ENCODE measurements around the gene EREG.
"Not testable (repeated sequence)": the region's sequence is repeated elsewhere in the genome, so short reads cannot be mapped to it uniquely, and the experiment has no call there.

The EREG gene, protein sequence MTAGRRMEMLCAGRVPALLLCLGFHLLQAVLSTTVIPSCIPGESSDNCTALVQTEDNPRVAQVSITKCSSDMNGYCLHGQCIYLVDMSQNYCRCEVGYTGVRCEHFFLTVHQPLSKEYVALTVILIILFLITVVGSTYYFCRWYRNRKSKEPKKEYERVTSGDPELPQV

DNA sequence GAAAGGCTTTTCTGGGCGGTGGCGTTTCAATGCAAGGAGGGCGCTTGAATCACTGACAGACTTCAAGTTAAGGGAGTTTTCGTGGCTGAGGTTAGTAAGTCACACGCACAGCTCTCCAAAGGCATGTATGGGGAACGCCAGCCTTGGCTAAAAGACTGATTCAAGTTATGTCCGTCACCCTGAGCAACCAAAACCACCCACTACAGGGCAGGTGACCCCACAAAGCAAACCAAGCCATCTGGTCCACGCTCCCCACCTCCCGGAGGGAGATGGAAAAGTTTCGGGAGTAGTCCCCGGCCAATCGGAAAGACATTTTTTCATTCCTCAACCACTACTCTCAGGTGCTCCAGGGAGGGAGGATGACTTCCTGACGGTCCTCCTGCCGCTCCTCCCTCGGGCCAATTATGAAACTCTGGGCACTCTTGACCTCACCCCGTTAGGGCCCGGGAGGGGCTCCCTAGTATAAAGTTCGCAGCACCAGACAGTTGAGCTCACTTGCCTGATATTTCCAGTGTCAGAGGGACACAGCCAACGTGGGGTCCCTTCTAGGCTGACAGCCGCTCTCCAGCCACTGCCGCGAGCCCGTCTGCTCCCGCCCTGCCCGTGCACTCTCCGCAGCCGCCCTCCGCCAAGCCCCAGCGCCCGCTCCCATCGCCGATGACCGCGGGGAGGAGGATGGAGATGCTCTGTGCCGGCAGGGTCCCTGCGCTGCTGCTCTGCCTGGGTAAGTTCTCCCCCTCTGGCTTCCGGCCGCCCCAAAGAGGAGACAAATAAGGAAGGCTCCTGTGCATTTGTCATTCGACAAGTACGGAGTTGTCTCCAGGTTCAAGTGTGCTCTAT is at the start of gene EREG:
Gene EREG (plus strand): TSS at position 494 of the 840 bp plus-strand sequence. CDS start 164 bp downstream, at position 658.
- DNase-seq (ENCODE audit: low spot score), result no peak

DNA sequence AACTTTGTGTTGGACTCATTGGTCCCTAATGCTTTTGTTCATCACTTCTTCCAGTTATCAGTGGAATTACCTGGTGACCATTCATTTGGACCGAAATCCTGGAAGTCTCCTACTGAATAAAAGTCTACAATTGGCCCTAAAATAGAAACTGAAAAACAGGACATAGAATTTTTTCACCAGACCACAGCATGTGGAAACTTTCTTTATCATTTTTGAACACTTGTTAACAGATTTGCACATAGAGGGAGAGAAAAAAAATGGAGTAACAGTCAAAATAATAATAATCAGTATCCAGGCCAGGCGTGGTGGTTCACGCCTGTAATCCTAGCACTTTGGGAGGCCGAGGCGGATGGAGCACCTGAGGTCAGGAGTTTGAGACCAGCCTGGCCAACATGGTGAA is 49.6 kb upstream of the EREG start:
- no peak for DNase-seq (ENCODE audit: low spot score)

DNA sequence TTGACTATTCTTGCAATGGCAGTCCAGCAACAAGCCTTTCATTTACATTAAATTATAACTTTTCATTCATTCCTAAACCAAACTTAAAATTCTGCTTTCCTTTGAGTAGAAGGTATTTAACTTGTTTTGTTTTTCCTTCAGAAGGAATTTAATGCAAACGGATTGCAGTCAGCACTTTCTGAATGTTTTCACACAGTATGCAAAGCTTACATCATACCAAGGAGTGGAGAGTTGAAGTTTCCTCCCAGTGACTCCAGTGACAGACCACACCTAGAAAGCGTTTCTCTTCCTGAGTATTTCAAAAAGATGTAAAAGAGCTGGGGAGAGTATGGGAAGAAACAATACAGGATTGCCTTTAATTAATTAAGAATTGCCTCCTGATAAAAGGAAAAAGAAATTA is 48.5 kb upstream of the EREG start:
- DNase-seq (ENCODE audit: low spot score), result no peak

DNA sequence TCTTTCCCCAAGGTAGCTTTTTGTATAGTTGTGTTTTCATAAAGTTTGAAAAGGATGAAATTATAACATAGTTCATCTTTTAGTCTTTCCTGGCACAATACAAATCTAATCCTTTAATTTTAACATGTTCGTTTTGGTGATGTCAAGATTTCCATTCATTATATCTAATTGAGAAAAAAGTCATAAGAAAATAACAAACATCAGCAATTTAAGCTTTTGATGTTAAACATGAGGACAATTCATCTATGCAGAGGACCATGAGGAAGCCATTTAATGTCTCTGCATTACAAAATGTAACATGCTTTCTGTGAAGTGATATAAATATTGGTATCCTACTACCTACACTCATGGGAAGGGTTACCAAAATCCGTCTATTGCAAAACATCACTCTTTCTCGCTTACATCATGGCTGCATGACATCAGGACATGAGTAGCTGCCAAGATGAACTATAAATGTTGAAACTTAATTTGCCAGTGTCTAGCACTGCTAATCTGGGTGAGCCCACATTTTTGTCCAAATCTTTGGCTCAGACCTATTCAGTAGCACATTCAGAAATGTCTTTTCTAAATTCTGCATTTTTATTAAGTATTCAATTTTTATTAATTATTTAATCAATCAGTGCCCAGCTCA is 47.2 kb upstream of the EREG start:
- DNase-seq (ENCODE audit: low spot score), result no peak

DNA sequence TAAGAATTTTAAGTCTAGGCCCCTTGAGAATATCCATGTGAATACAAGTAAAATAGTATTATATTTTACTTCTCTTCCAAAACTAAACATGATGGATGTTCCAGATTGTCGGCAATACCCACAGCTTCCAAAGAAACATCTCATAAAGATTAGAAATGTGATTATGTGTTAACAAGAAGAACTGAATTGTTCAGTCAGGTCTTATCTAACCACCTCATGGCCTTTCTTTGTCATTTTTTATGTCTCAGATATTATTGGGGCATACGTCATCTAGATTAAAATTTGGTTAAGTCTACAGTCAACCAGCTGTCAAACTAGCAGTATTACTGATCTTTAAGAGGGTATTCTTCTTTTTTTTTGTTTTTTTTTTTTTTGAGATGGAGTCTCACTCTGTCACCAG is 46.7 kb upstream of the EREG start:
- no peak for DNase-seq (ENCODE audit: low spot score)

DNA sequence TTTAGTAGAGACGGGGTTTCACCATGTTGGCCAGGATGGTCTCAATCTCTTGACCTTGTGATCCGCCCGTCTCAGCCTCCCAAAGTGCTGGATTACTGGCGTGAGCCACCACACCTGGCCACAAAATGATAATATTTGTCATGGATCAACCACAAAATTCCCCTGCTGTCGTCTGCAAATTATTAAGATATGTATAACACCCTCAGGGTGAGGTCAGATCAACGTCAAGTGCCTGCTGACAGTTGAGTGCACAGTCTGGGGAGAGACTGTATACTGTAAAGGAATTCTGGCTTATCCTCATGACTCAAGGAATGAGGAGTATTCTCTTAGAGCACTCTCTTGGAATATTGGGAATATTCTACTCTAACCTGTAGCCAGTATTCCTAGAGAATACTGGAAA is 45.5 kb upstream of the EREG start:
- DNase-seq (ENCODE audit: low spot score), result no peak

DNA sequence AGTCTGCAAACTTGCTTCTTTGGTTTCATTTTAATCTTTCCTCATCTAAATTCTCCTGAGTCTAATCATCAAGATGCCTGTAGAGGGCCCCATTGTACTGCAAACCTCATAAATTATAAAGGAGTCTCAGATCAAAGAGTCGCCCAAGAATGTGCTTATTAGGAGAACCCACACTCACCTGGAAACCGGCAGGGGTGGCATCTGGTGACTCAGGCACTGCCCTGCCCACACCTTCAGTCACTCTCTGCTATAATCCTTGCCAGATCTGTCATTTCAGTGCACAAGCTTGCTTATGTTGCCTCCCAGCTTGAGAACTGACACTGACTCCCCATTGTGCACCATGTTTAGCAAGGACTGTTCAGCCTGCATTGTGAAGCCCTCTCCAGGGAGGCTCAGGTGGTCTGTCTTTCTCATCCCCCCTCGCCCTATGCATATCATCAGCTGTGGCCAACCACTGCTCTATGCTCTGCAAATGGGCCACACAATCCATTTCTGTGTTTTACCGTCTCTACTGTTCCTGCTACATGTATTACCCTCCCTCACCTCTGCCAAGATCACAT is 44.3 kb upstream of the EREG start:
- no peak for DNase-seq (ENCODE audit: low spot score)

DNA sequence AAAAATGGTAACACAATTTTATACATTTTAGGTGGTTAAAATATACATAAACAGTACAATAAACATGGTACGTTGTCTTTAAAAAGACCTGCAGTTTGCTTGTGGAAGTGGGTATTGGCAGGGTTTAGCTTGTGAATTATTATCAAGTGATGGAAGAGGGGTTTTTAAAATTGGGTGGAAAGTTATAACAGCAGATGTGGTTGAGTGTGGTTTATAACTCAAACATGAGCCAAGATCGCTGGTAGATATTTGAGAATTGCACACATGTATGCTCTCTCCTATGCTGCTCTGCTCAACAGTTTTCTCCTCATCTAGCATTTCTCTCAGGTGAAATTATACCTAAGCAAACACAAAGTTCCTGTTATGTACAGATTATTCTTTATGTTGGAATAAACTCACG is 42.6 kb upstream of the EREG start:
- DNase-seq (ENCODE audit: low spot score), result no peak

DNA sequence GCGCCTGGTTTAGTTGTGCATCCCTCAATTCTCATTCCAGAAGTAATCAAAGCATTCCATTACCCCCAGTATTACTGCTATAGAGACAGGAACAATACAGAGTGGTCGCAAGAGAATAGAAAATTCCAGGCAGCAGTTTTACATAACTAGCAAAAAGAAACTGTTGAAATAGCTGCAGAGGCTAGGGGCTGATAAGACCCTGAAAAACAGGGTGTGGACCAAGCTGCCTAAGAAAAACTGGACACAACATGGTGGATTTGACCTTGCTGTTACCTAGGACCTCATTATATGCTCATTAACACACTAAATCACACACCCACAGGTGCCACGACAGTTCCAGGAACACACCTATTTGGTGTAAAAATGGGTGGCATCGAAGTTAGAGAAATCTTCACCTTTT is 41.3 kb upstream of the EREG start:
- no peak for DNase-seq (ENCODE audit: low spot score)

DNA sequence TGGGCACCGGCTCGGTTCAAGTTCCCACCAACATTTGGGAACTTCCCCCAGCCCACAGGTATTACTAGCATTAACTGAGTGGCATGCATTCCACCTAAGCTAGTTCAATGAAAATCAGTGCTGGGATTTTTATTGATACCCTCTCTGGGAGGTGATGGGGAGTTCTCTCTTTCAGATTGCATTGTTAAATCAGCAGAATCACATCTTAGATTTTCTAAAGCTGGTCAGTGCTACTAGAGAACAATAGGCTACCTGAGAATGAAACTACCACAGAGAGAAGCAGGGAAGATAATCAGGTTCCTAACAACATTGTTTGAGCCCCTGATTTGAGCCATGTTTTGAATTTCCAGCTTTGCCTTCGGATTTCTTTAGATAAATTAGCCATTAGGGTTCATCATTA is 40.7 kb upstream of the EREG start:
- DNase-seq (ENCODE audit: low spot score), result no peak

DNA sequence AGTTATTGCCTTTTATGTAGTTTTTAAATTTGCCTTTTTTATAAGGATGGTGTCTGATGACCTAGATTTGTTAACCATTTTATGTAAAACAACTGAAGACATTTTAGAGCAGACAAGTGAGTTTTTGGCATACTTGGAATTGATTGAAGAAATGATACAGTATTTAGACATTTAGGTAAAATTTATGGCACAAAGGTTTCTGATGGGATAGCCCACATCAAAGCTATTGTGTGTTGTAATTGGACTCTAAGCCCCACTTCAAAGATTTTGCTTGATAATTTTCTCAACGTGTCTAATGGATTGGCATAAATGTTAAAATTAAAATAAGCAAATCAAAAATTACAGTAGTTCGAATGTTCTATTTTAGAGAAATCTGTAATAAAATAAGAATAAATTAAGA is 39.1 kb upstream of the EREG start:
- no peak for DNase-seq (ENCODE audit: low spot score)

DNA sequence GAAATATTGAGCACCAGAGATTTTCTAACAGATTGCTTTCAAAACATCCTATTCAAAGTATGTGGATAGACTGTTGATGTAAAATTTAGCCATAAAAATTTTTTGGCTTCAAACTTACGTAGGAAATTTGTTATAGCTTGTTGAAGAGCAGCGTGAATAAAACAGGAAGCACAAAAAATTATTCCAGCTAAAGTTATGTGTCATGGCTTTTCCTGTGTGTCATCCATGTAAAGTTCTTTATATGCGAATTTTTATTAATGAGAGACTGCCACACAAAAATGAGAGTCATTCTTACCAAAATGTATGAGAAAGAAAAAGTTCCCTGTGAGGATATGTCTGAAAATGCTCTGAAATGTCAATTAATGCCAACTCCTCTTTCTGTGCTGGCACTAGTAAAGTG is 37.2 kb upstream of the EREG start:
- DNase-seq (ENCODE audit: low spot score), result no peak

DNA sequence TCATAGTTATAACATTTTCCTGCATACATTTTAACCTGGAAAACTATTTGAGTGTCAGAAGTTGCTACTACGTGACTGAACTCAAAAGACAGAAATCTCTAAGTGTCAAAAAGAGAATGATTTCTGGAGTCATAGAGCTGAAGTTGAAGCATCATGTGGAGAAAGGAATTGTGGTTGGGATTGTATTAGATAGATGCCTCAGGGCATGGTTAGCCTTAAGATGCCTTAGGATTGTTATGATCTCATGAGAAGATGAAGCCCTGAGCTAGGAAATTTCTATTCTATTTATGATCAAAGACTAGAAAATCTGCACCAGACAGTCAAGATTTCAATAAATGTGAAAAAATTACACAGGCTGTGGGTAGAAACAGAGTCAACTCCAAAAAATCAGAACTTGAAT is 36.4 kb upstream of the EREG start:
- no peak for DNase-seq (ENCODE audit: low spot score)

DNA sequence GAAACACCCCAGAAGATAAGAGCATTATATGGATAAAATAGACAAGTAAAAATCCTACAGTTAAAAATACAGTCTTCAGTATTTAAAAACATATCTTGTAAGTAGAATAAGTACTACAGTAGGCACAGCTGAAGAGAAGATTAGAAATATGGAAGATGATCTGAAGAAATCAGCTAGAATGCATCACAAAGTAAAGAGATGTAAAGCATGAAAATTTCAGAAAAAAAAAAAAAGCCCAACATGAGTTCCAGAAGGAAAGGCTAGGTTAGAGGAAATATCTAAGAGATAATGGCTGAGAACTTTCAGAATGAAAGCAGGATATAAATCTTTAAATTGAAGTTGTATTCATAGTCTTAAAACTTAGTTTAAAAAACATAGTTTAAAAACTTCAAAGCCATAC is 35.6 kb upstream of the EREG start:
- no peak for DNase-seq (ENCODE audit: low spot score)

DNA sequence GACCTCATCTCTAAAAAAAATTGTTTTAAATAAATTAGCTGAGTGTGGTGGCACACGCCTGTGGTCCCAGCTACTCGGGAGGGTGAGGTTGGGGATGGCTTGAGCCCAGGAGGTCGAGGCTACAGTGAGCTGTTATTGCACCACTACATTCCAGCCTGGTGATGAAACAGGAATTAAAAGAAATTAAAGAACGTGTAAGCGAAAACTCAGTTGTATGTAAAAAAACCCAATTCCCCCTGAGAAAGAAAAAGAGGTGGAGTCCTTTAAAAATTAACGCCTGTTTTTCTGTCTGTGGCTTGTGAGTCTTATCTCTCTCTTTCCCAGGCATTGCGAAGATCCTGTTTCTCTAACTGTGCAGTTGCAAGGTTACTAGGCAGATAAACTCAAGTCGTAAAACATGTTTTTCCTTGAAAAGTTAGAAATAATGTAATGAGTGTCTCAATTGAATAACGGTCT is 34.6 kb upstream of the EREG start:
- no peak for DNase-seq (ENCODE audit: low spot score)

DNA sequence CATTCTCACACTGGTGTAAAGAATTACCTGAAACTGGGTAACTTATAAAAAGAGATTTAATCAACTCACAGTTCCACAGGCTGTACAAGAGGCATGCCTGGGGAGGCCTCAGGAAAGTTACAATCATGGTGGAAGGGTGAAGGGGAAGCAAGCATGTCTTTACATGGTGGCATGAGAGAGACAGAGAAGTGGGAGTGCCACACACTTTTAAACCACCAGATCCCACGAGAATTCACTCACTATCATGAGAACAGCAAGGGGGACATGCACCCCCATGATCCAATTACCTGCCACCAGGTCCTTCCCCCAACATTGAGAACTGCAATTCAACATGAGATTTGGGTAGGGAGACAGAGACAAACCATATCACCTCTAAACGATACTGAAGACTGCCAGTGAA is 33.7 kb upstream of the EREG start:
- no peak for DNase-seq (ENCODE audit: low spot score)

DNA sequence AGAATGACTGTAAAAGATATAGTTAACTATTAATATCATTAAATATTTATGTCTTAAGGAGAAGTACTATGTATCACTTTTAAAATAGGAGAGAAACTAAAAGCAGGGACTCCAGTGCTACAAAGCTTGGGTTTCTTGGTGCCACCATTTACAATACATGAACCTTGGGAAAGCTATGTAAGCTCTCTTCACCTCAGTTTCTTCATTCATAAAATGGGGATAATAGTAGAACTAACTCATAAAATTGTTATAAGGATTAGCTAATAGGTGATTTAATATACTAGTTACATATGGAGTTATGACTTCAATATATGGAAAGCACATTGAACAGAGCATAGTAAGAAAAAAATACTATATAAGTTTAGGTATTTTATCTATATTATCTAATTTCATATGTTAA is 33.0 kb upstream of the EREG start:
- DNase-seq (ENCODE audit: low spot score), result no peak

DNA sequence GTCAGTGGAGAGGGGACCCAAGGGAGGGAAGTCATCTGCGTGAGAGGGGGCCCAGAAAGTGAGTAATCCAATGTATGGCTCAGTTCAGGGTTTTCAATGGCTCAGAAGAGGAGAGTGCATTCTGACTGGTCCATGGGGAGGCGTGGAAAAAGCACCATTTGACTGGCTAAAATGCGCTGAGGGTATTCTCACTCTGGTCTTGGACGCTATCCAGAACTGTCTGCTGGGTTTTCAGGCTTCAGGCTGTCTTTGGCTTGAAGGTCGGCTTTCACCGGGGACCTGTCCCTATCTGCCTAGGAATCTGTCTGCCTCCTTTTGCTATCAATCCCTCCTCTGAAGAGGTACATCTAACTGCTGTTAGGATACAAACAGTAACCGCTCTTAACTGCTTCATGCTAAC is 30.3 kb upstream of the EREG start:
- no peak for DNase-seq (ENCODE audit: low spot score)

DNA sequence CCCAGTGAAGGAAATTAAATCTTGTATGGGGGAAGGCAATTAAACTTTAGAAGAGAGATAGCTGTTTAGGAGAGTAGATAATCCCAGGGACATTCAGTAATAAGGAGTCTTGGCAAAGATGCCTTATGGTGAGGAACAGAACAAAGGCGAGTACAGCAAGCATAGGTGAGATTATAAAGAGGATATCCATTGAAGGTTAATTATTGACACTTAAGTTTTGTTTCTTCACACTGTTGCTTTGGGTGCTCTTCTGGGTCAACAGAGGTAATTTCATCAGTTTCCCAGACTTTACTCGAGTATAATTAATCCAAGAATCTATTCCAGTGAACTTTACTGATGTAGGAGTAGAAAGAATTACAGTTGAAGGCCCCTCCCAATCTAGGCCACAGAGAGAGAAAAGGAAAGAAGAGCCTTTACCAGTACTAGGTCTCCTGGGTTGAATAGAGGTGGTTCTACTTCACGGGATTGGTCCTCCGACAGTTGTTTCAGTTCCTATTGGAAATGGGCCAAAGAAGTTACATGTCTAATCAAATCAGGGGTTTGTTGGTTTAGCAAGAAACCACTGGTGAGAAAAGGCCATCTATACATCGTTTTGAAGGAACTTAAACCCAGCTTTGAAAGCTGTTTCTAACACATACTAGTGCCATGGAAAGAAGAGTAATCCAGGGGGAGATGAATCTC is 29.5 kb upstream of the EREG start:
- no peak for DNase-seq (ENCODE audit: low spot score)

DNA sequence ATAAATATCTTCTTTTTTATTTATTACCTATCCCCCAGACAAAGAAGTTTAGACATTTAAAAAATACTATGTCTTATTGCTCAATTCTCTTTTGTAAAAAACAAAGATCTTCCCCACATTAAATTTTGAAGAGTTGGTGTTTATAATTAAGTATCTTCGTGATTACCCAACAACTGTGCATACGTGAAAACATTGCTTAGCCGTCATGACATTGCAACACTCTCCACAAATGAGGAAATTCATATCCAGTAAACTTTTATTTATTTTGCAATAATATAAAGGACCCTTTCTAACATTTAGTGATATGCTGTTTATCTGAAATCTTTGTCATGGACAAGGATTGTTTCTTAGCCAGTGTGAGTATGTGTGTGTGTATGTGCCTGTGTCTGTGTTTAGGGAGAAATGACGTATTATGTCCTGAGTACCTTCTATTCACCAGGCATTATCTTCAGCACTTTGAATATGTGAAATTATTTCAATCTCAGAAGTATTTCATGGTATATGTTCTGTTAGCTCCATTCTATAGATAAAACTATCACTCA is 26.1 kb upstream of the EREG start:
- DNase-seq (ENCODE audit: low spot score), result no peak

DNA sequence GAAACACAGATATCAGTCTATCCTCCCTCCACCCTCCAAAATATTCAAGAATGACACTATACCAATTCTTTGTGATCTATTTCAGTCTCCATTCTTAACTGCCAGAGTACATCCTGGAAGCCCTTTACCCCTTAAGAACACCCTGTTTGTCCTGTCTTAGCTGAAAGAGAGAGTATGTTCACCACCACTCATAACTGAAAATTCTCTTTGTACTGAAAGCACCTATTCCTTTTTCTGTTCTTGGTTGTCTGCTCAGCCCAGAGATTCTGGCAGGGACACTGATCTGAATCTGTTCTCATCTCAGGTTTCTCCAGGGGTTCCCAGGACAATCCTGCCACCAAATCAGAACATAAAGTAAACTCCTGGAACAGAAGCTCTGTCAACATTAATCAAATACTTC is 25.4 kb upstream of the EREG start:
- no peak for DNase-seq (ENCODE audit: low spot score)

DNA sequence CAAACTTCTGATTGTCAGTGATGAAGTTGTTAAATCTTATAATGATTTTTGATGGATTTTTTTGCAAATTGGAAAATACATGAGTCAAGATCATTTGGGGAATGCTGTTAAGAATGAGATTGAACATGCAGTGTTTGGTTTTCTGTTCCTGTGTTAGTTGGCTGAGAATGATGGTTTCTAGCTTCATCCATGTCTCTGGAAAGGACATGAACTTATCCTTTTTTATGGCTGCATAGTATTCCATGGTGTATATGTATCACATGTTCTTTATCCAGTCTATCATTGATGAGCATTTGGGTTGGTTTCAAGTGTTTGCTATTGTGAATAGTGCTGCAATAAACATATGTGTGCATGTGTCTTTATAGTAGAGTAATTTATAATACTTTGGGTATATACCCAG is 24.5 kb upstream of the EREG start:
- not testable (repeated sequence) for DNase-seq (ENCODE audit: low spot score)
